Measurements from ENCODE around the gene TNFRSF18. TPM values are rescaled to one million over a fixed set of nuclear protein-coding genes. Genes with fewer than 3 reads are reported as not detected.
"Not testable (repeated sequence)": the region's sequence is repeated elsewhere in the genome, so short reads cannot be mapped to it uniquely, and the experiment has no call there.

TNFRSF18 gene, protein sequence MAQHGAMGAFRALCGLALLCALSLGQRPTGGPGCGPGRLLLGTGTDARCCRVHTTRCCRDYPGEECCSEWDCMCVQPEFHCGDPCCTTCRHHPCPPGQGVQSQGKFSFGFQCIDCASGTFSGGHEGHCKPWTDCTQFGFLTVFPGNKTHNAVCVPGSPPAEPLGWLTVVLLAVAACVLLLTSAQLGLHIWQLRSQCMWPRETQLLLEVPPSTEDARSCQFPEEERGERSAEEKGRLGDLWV
- total RNA-seq, result 4.2 TPM
- polyA plus RNA-seq, result 29.9 TPM
- long read RNA-seq, donor 1, result 0 reads
- long read RNA-seq, donor 2, partial matches to known transcripts, result 0 of 4 reads
- long read RNA-seq, donor 2, other reads (novel, unspliced or antisense), result 0 of 4 reads
- long read RNA-seq, donor 3, partial matches to known transcripts, result 0 of 1 reads
- long read RNA-seq, donor 3, other reads (novel, unspliced or antisense), result 0 of 1 reads
- long read RNA-seq, donor 4, partial matches to known transcripts, result 0 of 3 reads
- long read RNA-seq, donor 4, other reads (novel, unspliced or antisense), result 0 of 3 reads
- long read RNA-seq, donor 5, transcript TNFRSF18-203 (5 exons, 1,179 nt), result major isoform, 5 of 7 reads
- long read RNA-seq, donor 5, partial matches to known transcripts, result 0 of 7 reads
- long read RNA-seq, donor 5, other reads (novel, unspliced or antisense), result 0 of 7 reads
- long read RNA-seq, donor 6, result 0 reads
- long read RNA-seq, donor 7, partial matches to known transcripts, result 0 of 2 reads
- long read RNA-seq, donor 7, other reads (novel, unspliced or antisense), result 0 of 2 reads
- long read RNA-seq, donor 8, result 0 reads
- long read RNA-seq, donor 9, result 0 reads
- long read RNA-seq, donor 10, result 0 reads

GRCh38 chr1:1206376-1206965 lies at the start of gene TNFRSF18:
Gene TNFRSF18 (minus strand): TSS chr1:1206592. CDS start chr1:1206571, 21 bp downstream.
- 8% methylated on average over 49 of the region's 49 CpGs for WGBS
- Histone ChIP-seq H3K27me3 (ENCODE audit: control insufficient read depth in 2 of 2, insufficient read depth in 1 of 2, low read length in 1 of 2) (peaks cover 37 to 83% of the 10 kb centered on the region in 2 donors), H3K9me3 (ENCODE audit: control insufficient read depth in 2 of 2, insufficient read depth in 1 of 2, low read length in 1 of 2) (no peaks in the 10 kb centered on the region), H3K27ac (ENCODE audit: low read depth in 1 of 2, low read length in 1 of 2) (no peak within 1 kb of the TSS), H3K4me3 (ENCODE audit: low read length in 2 of 2) (peak within 1 kb of the TSS in 1 of 2 donors; percentile 0), H3K4me1 (ENCODE audit: control insufficient read depth in 2 of 2, insufficient read depth in 2 of 2, low read length in 2 of 2) (peaks cover 5 to 26% of the 10 kb centered on the region in 2 donors), H3K36me3 (ENCODE audit: control insufficient read depth in 2 of 2, insufficient read depth in 2 of 2, low read length in 1 of 2) (no peaks in the 10 kb centered on the region)
- no peak for DNase-seq (ENCODE audit: low read depth in 6 of 9, low spot score in 9 of 9)

DNA sequence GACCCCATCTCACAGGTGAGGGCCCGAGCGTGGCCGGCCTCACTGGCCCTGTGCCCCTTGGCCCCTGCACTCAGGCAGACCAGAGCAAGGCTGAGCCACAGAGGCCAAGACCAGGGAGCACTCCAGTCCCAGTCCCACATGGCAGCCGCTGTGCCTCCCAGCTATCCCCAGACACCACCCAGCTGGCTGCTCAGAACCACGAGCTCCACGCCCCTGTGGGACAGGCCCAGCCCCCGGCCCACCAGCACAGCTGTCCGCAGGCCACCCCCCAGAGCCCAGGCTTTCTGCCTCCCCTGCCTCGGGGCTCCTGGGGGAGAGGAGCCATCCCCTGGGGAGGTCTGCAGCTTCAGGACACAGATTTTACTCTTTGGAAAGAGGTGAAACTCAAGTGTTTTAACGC lies 49.2 kb upstream of the TNFRSF18 start:
- Histone ChIP-seq H3K27me3 (ENCODE audit: control insufficient read depth in 2 of 2, insufficient read depth in 1 of 2, low read length in 1 of 2) (no peaks in the 10 kb centered on the region), H3K4me1 (ENCODE audit: control insufficient read depth in 2 of 2, insufficient read depth in 2 of 2, low read length in 2 of 2) (peaks cover 3 to 7% of the 10 kb centered on the region in 2 donors)
- DNase-seq (ENCODE audit: low read depth in 6 of 9, low spot score in 9 of 9), result no peak

DNA sequence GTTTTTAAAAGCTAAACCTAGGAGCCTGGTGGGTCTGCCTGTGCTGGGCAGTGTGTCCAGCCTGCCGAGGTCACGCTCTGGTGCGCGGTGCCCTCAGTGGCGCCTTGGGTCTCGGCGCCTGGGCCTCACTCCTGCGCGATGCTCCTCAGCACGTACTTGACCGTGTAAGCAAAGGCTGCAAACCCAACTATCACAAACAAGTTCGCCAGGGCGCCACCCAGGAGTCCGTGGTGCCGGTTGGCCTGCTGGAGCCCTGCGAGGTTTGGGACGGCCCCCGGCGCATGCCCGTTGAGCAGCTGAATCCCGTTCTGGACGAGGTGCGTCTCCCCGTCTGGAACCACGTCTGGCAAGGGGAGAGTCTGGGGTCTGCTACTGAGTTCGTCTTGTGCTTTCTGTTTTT lies 48.7 kb upstream of the TNFRSF18 start:
- no peak for DNase-seq (ENCODE audit: low read depth in 6 of 9, low spot score in 9 of 9)
- H3K27ac ChIP-seq (ENCODE audit: low read depth in 1 of 2, low read length in 1 of 2), result no peak overlapping the region
- H3K27me3 ChIP-seq (ENCODE audit: control insufficient read depth in 2 of 2, insufficient read depth in 1 of 2, low read length in 1 of 2), result no peaks in the 10 kb centered on the region
- no peak overlapping the region for H3K4me3 ChIP-seq (ENCODE audit: low read length in 2 of 2)
- H3K36me3 ChIP-seq (ENCODE audit: control insufficient read depth in 2 of 2, insufficient read depth in 2 of 2, low read length in 1 of 2), result peaks cover 49 to 65% of the 10 kb centered on the region in 2 donors
- peaks cover 0 to 5% of the 10 kb centered on the region in 2 donors for H3K9me3 ChIP-seq (ENCODE audit: control insufficient read depth in 2 of 2, insufficient read depth in 1 of 2, low read length in 1 of 2)
- 98% methylated on average over 26 of the region's 26 CpGs for WGBS
- peaks cover 3 to 10% of the 10 kb centered on the region in 2 donors for H3K4me1 ChIP-seq (ENCODE audit: control insufficient read depth in 2 of 2, insufficient read depth in 2 of 2, low read length in 2 of 2)

More for the DNA sequence above, 49.2 kb upstream of the TNFRSF18 start:
- H3K9me3 ChIP-seq (ENCODE audit: control insufficient read depth in 2 of 2, insufficient read depth in 1 of 2, low read length in 1 of 2), result peaks cover 0 to 4% of the 10 kb centered on the region in 2 donors
- H3K4me3 ChIP-seq (ENCODE audit: low read length in 2 of 2), result no peak overlapping the region
- peaks cover 54 to 71% of the 10 kb centered on the region in 2 donors for H3K36me3 ChIP-seq (ENCODE audit: control insufficient read depth in 2 of 2, insufficient read depth in 2 of 2, low read length in 1 of 2)
- WGBS, result 98% methylated on average over 10 of the region's 10 CpGs
- no peak overlapping the region for H3K27ac ChIP-seq (ENCODE audit: low read depth in 1 of 2, low read length in 1 of 2)

DNA sequence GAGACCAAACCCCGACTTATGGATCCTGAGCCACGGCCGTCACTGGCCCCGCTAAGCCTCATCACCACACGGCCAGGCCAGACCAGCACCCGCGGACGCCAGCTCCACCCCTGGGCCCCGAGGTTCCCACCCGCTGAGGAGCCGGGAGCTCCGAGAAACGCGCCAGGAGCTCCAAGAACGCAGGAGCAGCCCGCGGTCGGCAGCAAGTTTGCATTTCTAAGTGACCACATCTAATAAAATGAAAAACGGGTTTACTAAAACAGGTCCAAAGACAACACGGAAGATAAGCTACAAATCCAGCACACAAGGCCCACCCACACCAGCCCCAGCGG lies 48.2 kb upstream of the TNFRSF18 start:
- no peak for DNase-seq (ENCODE audit: low read depth in 6 of 9, low spot score in 9 of 9)
- H3K4me3 ChIP-seq (ENCODE audit: low read length in 2 of 2), result no peak overlapping the region
- 95% methylated on average over 21 of the region's 21 CpGs for WGBS
- peaks cover 3 to 10% of the 10 kb centered on the region in 2 donors for H3K4me1 ChIP-seq (ENCODE audit: control insufficient read depth in 2 of 2, insufficient read depth in 2 of 2, low read length in 2 of 2)
- H3K27ac ChIP-seq (ENCODE audit: low read depth in 1 of 2, low read length in 1 of 2), result no peak overlapping the region
- peaks cover 0 to 5% of the 10 kb centered on the region in 2 donors for H3K9me3 ChIP-seq (ENCODE audit: control insufficient read depth in 2 of 2, insufficient read depth in 1 of 2, low read length in 1 of 2)
- H3K36me3 ChIP-seq (ENCODE audit: control insufficient read depth in 2 of 2, insufficient read depth in 2 of 2, low read length in 1 of 2), result peaks cover 44 to 61% of the 10 kb centered on the region in 2 donors
- H3K27me3 ChIP-seq (ENCODE audit: control insufficient read depth in 2 of 2, insufficient read depth in 1 of 2, low read length in 1 of 2), result no peaks in the 10 kb centered on the region

DNA sequence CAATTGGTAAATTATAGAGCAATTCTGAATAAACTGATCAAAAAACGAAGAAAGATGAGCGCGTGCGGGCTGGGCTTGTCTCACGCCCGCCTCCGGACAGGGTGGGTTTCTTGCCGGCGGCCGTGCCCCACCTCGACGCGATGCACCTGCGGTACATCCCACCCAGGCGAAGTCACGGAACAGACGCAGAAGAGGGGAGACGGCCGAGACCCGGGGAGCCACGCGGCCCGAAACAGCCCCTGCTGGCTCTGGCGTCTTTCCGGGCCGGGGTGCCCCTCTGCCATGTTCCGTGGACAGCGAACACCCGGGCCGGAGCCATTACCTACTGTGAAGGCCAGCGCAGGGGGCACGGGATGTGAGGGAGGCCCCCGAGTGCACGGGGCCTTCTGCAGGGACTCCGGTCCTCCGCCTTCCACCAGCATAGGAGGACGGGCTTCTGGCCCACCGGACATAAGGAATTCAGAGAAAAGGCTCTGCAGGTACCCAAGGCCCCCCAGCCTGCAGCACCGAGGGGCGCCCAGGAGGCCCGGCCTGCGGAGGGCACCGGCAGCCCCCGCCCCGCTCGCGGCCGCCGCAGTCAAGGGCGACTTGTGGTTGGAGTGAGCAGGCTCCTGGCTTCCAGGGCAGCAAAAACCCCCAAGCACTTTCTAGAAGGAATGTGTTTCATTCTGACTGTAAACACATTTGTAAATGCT lies 47.7 kb upstream of the TNFRSF18 start:
- H3K36me3 ChIP-seq (ENCODE audit: control insufficient read depth in 2 of 2, insufficient read depth in 2 of 2, low read length in 1 of 2), result peaks cover 44 to 56% of the 10 kb centered on the region in 2 donors
- WGBS, result 98% methylated on average over 50 of the region's 50 CpGs
- no peak overlapping the region for H3K27ac ChIP-seq (ENCODE audit: low read depth in 1 of 2, low read length in 1 of 2)
- no peak overlapping the region for H3K4me3 ChIP-seq (ENCODE audit: low read length in 2 of 2)
- DNase-seq (ENCODE audit: low read depth in 6 of 9, low spot score in 9 of 9), result no peak
- no peaks in the 10 kb centered on the region for H3K27me3 ChIP-seq (ENCODE audit: control insufficient read depth in 2 of 2, insufficient read depth in 1 of 2, low read length in 1 of 2)
- peaks cover 3 to 10% of the 10 kb centered on the region in 2 donors for H3K4me1 ChIP-seq (ENCODE audit: control insufficient read depth in 2 of 2, insufficient read depth in 2 of 2, low read length in 2 of 2)
- peaks cover 0 to 5% of the 10 kb centered on the region in 2 donors for H3K9me3 ChIP-seq (ENCODE audit: control insufficient read depth in 2 of 2, insufficient read depth in 1 of 2, low read length in 1 of 2)

DNA sequence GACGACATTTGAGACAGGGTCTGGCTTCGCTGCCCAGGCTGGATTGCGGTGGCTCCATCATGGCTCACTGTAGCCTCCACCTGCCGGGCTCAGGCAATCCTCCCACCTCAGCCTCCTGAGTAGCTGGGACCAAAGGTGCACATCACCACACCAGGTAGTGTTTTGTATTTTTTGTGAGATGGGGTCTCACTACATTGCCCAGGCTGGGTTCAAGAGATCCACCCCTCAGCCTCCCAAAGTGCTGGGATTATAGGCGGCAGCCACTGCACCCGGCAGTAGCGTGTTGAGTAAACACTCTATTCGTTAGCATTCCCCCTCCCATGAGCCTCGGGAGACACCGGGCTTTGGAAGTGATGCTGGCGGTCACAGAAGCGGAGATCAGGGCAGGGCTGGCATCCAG lies 46.9 kb upstream of the TNFRSF18 start:
- H3K4me1 ChIP-seq (ENCODE audit: control insufficient read depth in 2 of 2, insufficient read depth in 2 of 2, low read length in 2 of 2), result peaks cover 3 to 10% of the 10 kb centered on the region in 2 donors
- no peak overlapping the region for H3K4me3 ChIP-seq (ENCODE audit: low read length in 2 of 2)
- WGBS, result 97% methylated on average over 12 of the region's 12 CpGs
- no peak overlapping the region for H3K27ac ChIP-seq (ENCODE audit: low read depth in 1 of 2, low read length in 1 of 2)
- H3K9me3 ChIP-seq (ENCODE audit: control insufficient read depth in 2 of 2, insufficient read depth in 1 of 2, low read length in 1 of 2), result peaks cover 0 to 5% of the 10 kb centered on the region in 2 donors
- H3K27me3 ChIP-seq (ENCODE audit: control insufficient read depth in 2 of 2, insufficient read depth in 1 of 2, low read length in 1 of 2), result no peaks in the 10 kb centered on the region
- peaks cover 36 to 50% of the 10 kb centered on the region in 2 donors for H3K36me3 ChIP-seq (ENCODE audit: control insufficient read depth in 2 of 2, insufficient read depth in 2 of 2, low read length in 1 of 2)
- DNase-seq (ENCODE audit: low read depth in 6 of 9, low spot score in 9 of 9), result no peak

DNA sequence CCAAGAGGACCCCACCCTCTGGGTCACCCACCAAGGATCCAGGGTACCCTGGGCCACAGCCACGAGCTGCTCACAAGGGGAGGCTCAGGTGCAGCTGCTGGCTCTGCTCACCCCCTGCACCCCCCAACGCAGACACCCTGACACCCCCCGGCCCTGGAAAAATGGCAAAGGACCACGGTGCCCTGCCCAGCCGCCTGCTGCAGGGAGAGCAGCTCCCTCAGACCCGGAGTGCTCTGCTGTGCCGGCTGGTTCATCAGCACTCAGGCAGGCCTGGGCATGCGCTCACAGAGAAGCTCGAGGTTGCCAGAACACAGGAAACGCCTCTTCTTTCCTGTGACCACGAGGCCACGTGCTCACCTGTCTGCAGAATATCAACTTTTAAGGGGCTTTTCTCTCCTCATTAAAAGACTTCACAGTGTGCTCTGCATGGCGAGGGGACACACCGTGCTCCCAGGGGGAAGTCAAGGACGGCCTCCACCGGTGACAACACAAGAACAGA lies 44.4 kb upstream of the TNFRSF18 start:
- Histone ChIP-seq H3K27ac (ENCODE audit: low read depth in 1 of 2, low read length in 1 of 2) (peak overlapping the region in 1 of 2 donors; percentile 26), H3K36me3 (ENCODE audit: control insufficient read depth in 2 of 2, insufficient read depth in 2 of 2, low read length in 1 of 2) (peaks cover 24 to 34% of the 10 kb centered on the region in 2 donors), H3K27me3 (ENCODE audit: control insufficient read depth in 2 of 2, insufficient read depth in 1 of 2, low read length in 1 of 2) (peaks cover 21 to 23% of the 10 kb centered on the region in 2 donors), H3K4me3 (ENCODE audit: low read length in 2 of 2) (no peak overlapping the region), H3K4me1 (ENCODE audit: control insufficient read depth in 2 of 2, insufficient read depth in 2 of 2, low read length in 2 of 2) (peaks cover 3 to 10% of the 10 kb centered on the region in 2 donors), H3K9me3 (ENCODE audit: control insufficient read depth in 2 of 2, insufficient read depth in 1 of 2, low read length in 1 of 2) (peaks cover 0 to 5% of the 10 kb centered on the region in 2 donors)
- DNase-seq (ENCODE audit: low read depth in 6 of 9, low spot score in 9 of 9), result peak in 7 of 9 donors; percentile 32 to 82 (median 48)
- WGBS, result 50% methylated on average over 16 of the region's 16 CpGs

GRCh38 chr1:1248009-1248913 lies 41.9 kb upstream of the TNFRSF18 start:
- not testable (repeated sequence) for DNase-seq (ENCODE audit: low read depth in 6 of 9, low spot score in 9 of 9); H3K36me3 ChIP-seq (ENCODE audit: control insufficient read depth in 2 of 2, insufficient read depth in 2 of 2, low read length in 1 of 2); H3K9me3 ChIP-seq (ENCODE audit: control insufficient read depth in 2 of 2, insufficient read depth in 1 of 2, low read length in 1 of 2); H3K27ac ChIP-seq (ENCODE audit: low read depth in 1 of 2, low read length in 1 of 2); H3K4me3 ChIP-seq (ENCODE audit: low read length in 2 of 2); H3K4me1 ChIP-seq (ENCODE audit: control insufficient read depth in 2 of 2, insufficient read depth in 2 of 2, low read length in 2 of 2)
- 97% methylated on average over 21 of the region's 21 CpGs for WGBS
- peaks cover 26 to 33% of the 10 kb centered on the region in 2 donors for H3K27me3 ChIP-seq (ENCODE audit: control insufficient read depth in 2 of 2, insufficient read depth in 1 of 2, low read length in 1 of 2)
